ENCODE measurements around the gene JARID2. TPM values are rescaled to one million over a fixed set of nuclear protein-coding genes. Genes with fewer than 3 reads are reported as not detected.

JARID2 gene
- total and polyA plus RNA-seq, 9 of the 15 experiments (the other 6 are each of a cell fraction or from before 2014, with no cell fraction given) = 5.0 to 29.0 (median 15.6) TPM

- CTCF ChIA-PET (ENCODE audit: low intra/inter-chr PET ratio) = no interaction called here
- POLR2A ChIA-PET = no interaction called here
- H3K27ac ChIP-seq (ENCODE audit: extremely low read depth, low read depth, low read length) = no peak overlapping the region
- peaks cover 43% of the 10 kb centered on the region for H4K20me1 ChIP-seq (replicated peaks; ENCODE audit: control insufficient read depth, insufficient read depth, low read length)
- H2AFZ ChIP-seq (ENCODE audit: low read depth, low read length) = no peak overlapping the region
- DNase-seq (ENCODE audit: extremely low read depth in 1 of 4, low spot score in 3 of 4) (no peak), FAIRE-seq (no peak), ATAC-seq (no peak)
- H3K9me1 ChIP-seq (ENCODE audit: control insufficient read depth, insufficient read depth, low read length) = no peaks in the 10 kb centered on the region
- H3K4me3 ChIP-seq = no peak overlapping the region
- H3K27me3 ChIP-seq (ENCODE audit: control insufficient read depth in 2 of 2, insufficient read depth in 2 of 2, low read length in 2 of 2) = no peaks in the 10 kb centered on the region
- intact Hi-C loops (cut with micrococcal nuclease) = no loop called here
- in situ Hi-C loops (cut with MboI) = no loop called here
- H3K4me2 ChIP-seq (ENCODE audit: insufficient read depth, low read length) = no peak overlapping the region
- WGBS (ENCODE audit: insufficient coverage, low coverage, missing lambda C conversion rate) = 95% methylated on average over 7 of the region's 7 CpGs
- no peaks in the 10 kb centered on the region for H3K9me3 ChIP-seq (replicated peaks; ENCODE audit: control insufficient read depth, insufficient read depth, low read depth, low read length)
- no peak overlapping the region for H3K9ac ChIP-seq (ENCODE audit: insufficient read depth in 1 of 2, low read depth in 2 of 2, low read length in 2 of 2)
- peaks cover 15% of the 10 kb centered on the region; the same call in 2 of the 3 replicates for H3K36me3 ChIP-seq (ENCODE audit: control insufficient read depth, insufficient read depth, low read length)
- no TSS peak for BruUV-seq (replicated peaks)
- TF ChIP-seq TRIM28 (IDR thresholded peaks at IDR 0.05) = no peak
- no peak for TF ChIP-seq ZNF551 (CRISPR knock-in tag; IDR thresholded peaks at IDR 0.05)
- TF ChIP-seq ZBTB33 (CRISPR knock-in tag; IDR thresholded peaks at IDR 0.05) = no peak
- TF ChIP-seq ZNF511 (CRISPR knock-in tag; IDR thresholded peaks at IDR 0.05) = no peak
- TF ChIP-seq SIN3A (IDR thresholded peaks at IDR 0.05; ENCODE audit: borderline replicate concordance in 2 of 2, control insufficient read depth in 1 of 2, low read depth in 2 of 2, low read length in 2 of 2) = no peak
- no peak for TF ChIP-seq ZNF75A (CRISPR knock-in tag; IDR thresholded peaks at IDR 0.05)
- H3K79me2 ChIP-seq (ENCODE audit: control insufficient read depth, insufficient read depth, low read length) = peaks cover 97% of the 10 kb centered on the region
- H3K4me1 ChIP-seq (replicated peaks in 1 of 2; ENCODE audit: control insufficient read depth in 2 of 2, insufficient read depth in 2 of 2, low read length in 2 of 2) = peaks cover 0 to 31% of the 10 kb centered on the region in 2 experiments; a peak in 4 of 5 replicates
Observed at GRCh38 chr6:15374119-15374518, 128.2 kb downstream of the JARID2 start.

All from K562 (cell line).